H1 (cell line): ENCODE results near the gene WWP2.

Experiments
- CEBPB ChIP-seq: IDR thresholded peaks from 2 replicates; pipeline ENCODE4 v1.6.1; 2012; ENCODE audit warnings: low read depth, low read length
- EP300 ChIP-seq, 2 experiments: IDR thresholded peaks; 1 replicate in 1 of 2; 2 replicates in 1 of 2; pipeline ENCODE4 v1.6.1; 2011 to 2012; ENCODE audit warnings: low read depth in 2 of 2, low read length in 2 of 2, mild to moderate bottlenecking in 2 of 2, borderline replicate concordance in 1 of 2, inconsistent platforms in 1 of 2, moderate library complexity in 1 of 2
- POLR2A ChIP-seq, 2 experiments: IDR thresholded peaks; 1 replicate in 1 of 2; 2 replicates in 1 of 2; pipeline ENCODE4 v1.6.1; 2011; ENCODE audit warnings: low read depth in 2 of 2, low read length in 2 of 2, mild to moderate bottlenecking in 2 of 2; ENCODE audit errors: control extremely low read depth in 1 of 2
- RFX5 ChIP-seq: IDR thresholded peaks from 2 replicates; pipeline ENCODE4 v1.6.1; 2011; ENCODE audit warnings: low read depth, low read length, improper control_type of control experiment, borderline replicate concordance
- SRF ChIP-seq: IDR thresholded peaks from 2 replicates; pipeline ENCODE4 v1.6.1; 2011; ENCODE audit warnings: mild to moderate bottlenecking, low read depth, low read length, moderate library complexity
- SUZ12 ChIP-seq: fragments of 200-600 bp; sonication (generic); IDR thresholded peaks from 2 replicates; pipeline ENCODE4 v1.6.1; 2012; ENCODE audit warnings: mild to moderate bottlenecking, inconsistent platforms, low read length, moderate library complexity, mixed read lengths
- YY1 ChIP-seq: IDR thresholded peaks from 2 replicates; pipeline ENCODE4 v1.6.1; 2011; ENCODE audit warnings: low read depth, mild to moderate bottlenecking, low read length
- TF ChIP-seq, protein P1 (sequence below), 3 experiments: IDR thresholded peaks; 1 replicate in 2 of 3; 2 replicates in 1 of 3; pipeline versions ENCODE4 v1.5.1 to v1.6.1; 2011; ENCODE audit warnings: low read length in 3 of 3, mild to moderate bottlenecking in 3 of 3, inconsistent platforms in 2 of 3, low read depth in 1 of 3, moderate library complexity in 1 of 3; ENCODE audit not compliant: insufficient read depth in 1 of 3; ENCODE audit errors: control extremely low read depth in 1 of 3
- TF ChIP-seq, protein P2 (sequence below): IDR thresholded peaks from 2 replicates; pipeline ENCODE4 v1.6.1; 2012; ENCODE audit warnings: inconsistent platforms

DNA sequence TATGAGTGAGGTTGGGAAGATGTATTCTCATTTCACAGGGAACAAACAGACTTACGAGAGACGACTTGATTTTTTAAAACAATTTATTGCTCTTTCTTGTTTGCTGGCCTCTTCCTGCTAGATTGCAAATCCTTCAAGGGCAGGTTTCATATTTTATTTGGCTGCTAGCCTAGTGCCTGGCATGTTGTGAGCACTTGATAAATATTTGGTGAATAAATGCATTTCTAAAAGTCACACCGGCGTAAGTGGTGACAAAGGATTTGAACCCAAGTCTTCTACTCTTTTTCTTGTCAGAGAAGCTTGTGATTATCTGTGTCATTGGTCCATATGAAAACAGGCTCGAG, 1.4 kb downstream of the WWP2 start:
- no peak for TF ChIP-seq SRF
- no peak for TF ChIP-seq YY1
- TF ChIP-seq EP300 (IDR thresholded peaks at IDR 0.05; ENCODE audit: borderline replicate concordance in 1 of 2, low read depth in 2 of 2, low read length in 2 of 2): no peak
- TF ChIP-seq RFX5: no peak
- TF ChIP-seq, protein P1, sequence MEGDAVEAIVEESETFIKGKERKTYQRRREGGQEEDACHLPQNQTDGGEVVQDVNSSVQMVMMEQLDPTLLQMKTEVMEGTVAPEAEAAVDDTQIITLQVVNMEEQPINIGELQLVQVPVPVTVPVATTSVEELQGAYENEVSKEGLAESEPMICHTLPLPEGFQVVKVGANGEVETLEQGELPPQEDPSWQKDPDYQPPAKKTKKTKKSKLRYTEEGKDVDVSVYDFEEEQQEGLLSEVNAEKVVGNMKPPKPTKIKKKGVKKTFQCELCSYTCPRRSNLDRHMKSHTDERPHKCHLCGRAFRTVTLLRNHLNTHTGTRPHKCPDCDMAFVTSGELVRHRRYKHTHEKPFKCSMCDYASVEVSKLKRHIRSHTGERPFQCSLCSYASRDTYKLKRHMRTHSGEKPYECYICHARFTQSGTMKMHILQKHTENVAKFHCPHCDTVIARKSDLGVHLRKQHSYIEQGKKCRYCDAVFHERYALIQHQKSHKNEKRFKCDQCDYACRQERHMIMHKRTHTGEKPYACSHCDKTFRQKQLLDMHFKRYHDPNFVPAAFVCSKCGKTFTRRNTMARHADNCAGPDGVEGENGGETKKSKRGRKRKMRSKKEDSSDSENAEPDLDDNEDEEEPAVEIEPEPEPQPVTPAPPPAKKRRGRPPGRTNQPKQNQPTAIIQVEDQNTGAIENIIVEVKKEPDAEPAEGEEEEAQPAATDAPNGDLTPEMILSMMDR (IDR thresholded peaks at IDR 0.05; ENCODE audit: control extremely low read depth in 1 of 3, insufficient read depth in 1 of 3, low read depth in 1 of 3, low read length in 3 of 3): no peak
- TF ChIP-seq, protein P2, sequence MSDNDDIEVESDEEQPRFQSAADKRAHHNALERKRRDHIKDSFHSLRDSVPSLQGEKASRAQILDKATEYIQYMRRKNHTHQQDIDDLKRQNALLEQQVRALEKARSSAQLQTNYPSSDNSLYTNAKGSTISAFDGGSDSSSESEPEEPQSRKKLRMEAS: no peak
- no peak for TF ChIP-seq POLR2A (IDR thresholded peaks at IDR 0.05; ENCODE audit: control extremely low read depth in 1 of 2, low read depth in 2 of 2, low read length in 2 of 2)
- no peak for TF ChIP-seq SUZ12
- TF ChIP-seq CEBPB: no peak
